SJCRH30 (cell line): ENCODE data around the gene SPRR1A. TPM values are rescaled to one million over a fixed set of nuclear protein-coding genes. Genes with fewer than 3 reads are reported as not detected.
A peak's percentile ranks its signal among the peaks of the same experiment; 100 is the strongest.

Experiments used
- DNase-seq, 2 experiments: peaks; one replicate each; pipeline ENCODE4 v3.0.0-alpha.2; 2015 to 2020
- H3K27ac ChIP-seq: fragments of 250-450 bp; sonication (Bioruptor Pico); 2 replicates; pipeline ENCODE4 v1.5.1; 2020; ENCODE audit warnings: mild to moderate bottlenecking, moderate library complexity
- H3K27me3 ChIP-seq: fragments of 250-450 bp; sonication (Bioruptor Pico); 2 replicates; pipeline ENCODE4 v1.5.1; 2020; ENCODE audit warnings: mild to moderate bottlenecking, moderate library complexity
- H3K36me3 ChIP-seq: fragments of 250-450 bp; sonication (Bioruptor Pico); 2 replicates; pipeline ENCODE4 v1.5.1; 2020; ENCODE audit warnings: mild to moderate bottlenecking, moderate library complexity
- H3K4me1 ChIP-seq: fragments of 250-450 bp; sonication (Bioruptor Pico); 2 replicates; pipeline ENCODE4 v1.5.1; 2020; ENCODE audit warnings: mild to moderate bottlenecking, moderate library complexity
- H3K4me3 ChIP-seq: fragments of 250-450 bp; sonication (Bioruptor Pico); 2 replicates; pipeline ENCODE4 v1.5.1; 2020; ENCODE audit warnings: mild to moderate bottlenecking, moderate library complexity
- H3K9me3 ChIP-seq: fragments of 250-450 bp; sonication (Bioruptor Pico); replicated peaks from 2 replicates; pipeline ENCODE4 v1.5.1; 2020; ENCODE audit warnings: mild to moderate bottlenecking, moderate library complexity
- total RNA-seq: library from RNA; depleted of rRNA; stranded (reverse); fragments of >200 nt; shearing (Covaris generic); gene quantifications from 2 replicates; pipeline ENCODE4 v1.2.3, GENCODE V29; 2014; rRNA removed

SPRR1A gene
- total RNA-seq, 1 experiment from 2014 or later: not detected

GRCh38 chr1:153032073-153032472, 48.2 kb downstream of the SPRR1A start:
- H3K27me3 ChIP-seq: no peaks in the 10 kb centered on the region
- no peak overlapping the region for H3K4me3 ChIP-seq
- no peak for DNase-seq
- no peak overlapping the region for H3K27ac ChIP-seq
- no peaks in the 10 kb centered on the region for H3K9me3 ChIP-seq
- no peaks in the 10 kb centered on the region for H3K4me1 ChIP-seq
- H3K36me3 ChIP-seq: no peaks in the 10 kb centered on the region

GRCh38 chr1:153032677-153033308, 48.9 kb downstream of the SPRR1A start:
- H3K9me3 ChIP-seq: no peaks in the 10 kb centered on the region
- H3K4me3 ChIP-seq: no peak overlapping the region
- H3K27me3 ChIP-seq: no peaks in the 10 kb centered on the region
- no peak overlapping the region for H3K27ac ChIP-seq
- peak; percentile 30 to 40 for DNase-seq
- no peaks in the 10 kb centered on the region for H3K36me3 ChIP-seq
- no peaks in the 10 kb centered on the region for H3K4me1 ChIP-seq

GRCh38 chr1:153035211-153035610, 51.3 kb downstream of the SPRR1A start:
- DNase-seq: no peak
- no peaks in the 10 kb centered on the region for H3K36me3 ChIP-seq
- H3K9me3 ChIP-seq: no peaks in the 10 kb centered on the region
- H3K4me3 ChIP-seq: no peak overlapping the region
- H3K4me1 ChIP-seq: no peaks in the 10 kb centered on the region
- no peaks in the 10 kb centered on the region for H3K27me3 ChIP-seq
- H3K27ac ChIP-seq: no peak overlapping the region

Other genes starting within 250 kb of the SPRR1A start
- gene KPRP, start 226.1 kb upstream of the SPRR1A start, total RNA-seq: not detected in 2 replicates
- gene LCE1F, start 208.9 kb upstream of the SPRR1A start, total RNA-seq: not detected in 2 replicates
- not detected in 2 replicates for gene LCE1E, start 197.8 kb upstream of the SPRR1A start, total RNA-seq
- not detected in 2 replicates for gene LCE1D, start 187.4 kb upstream of the SPRR1A start, total RNA-seq
- gene LCE1C, start 177.4 kb upstream of the SPRR1A start, total RNA-seq: not detected in 2 replicates
- gene LCE1B, start 172.1 kb upstream of the SPRR1A start, total RNA-seq: not detected in 2 replicates
- gene LCE1A, start 156.6 kb upstream of the SPRR1A start, total RNA-seq: not detected in 2 replicates
- gene LCE6A, start 141.2 kb upstream of the SPRR1A start, total RNA-seq: not detected in 2 replicates
- not detected in 2 replicates for gene LCE7A, start 124.1 kb upstream of the SPRR1A start, total RNA-seq
- gene SMCP, start 105.8 kb upstream of the SPRR1A start, total RNA-seq: not detected in 2 replicates
- gene IVL, start 75.5 kb upstream of the SPRR1A start, total RNA-seq: not detected in 2 replicates
- not detected in 2 replicates for gene SPRR5, start 36.9 kb upstream of the SPRR1A start, total RNA-seq
- not detected in 2 replicates for gene SPRR4, start 13.4 kb upstream of the SPRR1A start, total RNA-seq
- gene SPRR3, start 17.7 kb downstream of the SPRR1A start, total RNA-seq: not detected in 2 replicates
- gene SPRR1B, start 47.1 kb downstream of the SPRR1A start, total RNA-seq: not detected in 2 replicates
- gene SPRR2D, start 57.0 kb downstream of the SPRR1A start, total RNA-seq: not detected in 2 replicates
- gene SPRR2A, start 73.4 kb downstream of the SPRR1A start, total RNA-seq: not detected in 2 replicates
- not detected in 2 replicates for gene SPRR2B, start 87.5 kb downstream of the SPRR1A start, total RNA-seq
- not detected in 2 replicates for gene SPRR2E, start 110.4 kb downstream of the SPRR1A start, total RNA-seq
- not detected in 2 replicates for gene SPRR2F, start 129.4 kb downstream of the SPRR1A start, total RNA-seq
- gene SPRR2G, start 166.8 kb downstream of the SPRR1A start, total RNA-seq: not detected in 2 replicates
- gene LELP1, start 219.3 kb downstream of the SPRR1A start, total RNA-seq: not detected in 2 replicates
- not detected in 2 replicates for gene PRR9, start 233.5 kb downstream of the SPRR1A start, total RNA-seq